Astrocyte of the spinal cord (primary cell): ENCODE data around the gene OPTC.

Source experiments
- DNase-seq: peaks from one replicate; pipeline ENCODE4 v3.0.0; 2011; ENCODE audit warnings: low read depth, low spot score
- H3K4me3 ChIP-seq: 2 replicates; pipeline ENCODE4 v1.5.1; 2011; ENCODE audit warnings: low read depth, mild to moderate bottlenecking, low read length, moderate library complexity
- CTCF ChIP-seq: IDR thresholded peaks from 2 replicates; pipeline ENCODE4 v1.5.1; 2012; ENCODE audit warnings: low read depth, mild to moderate bottlenecking, low read length, inconsistent platforms
- in situ Hi-C: cut with HindIII; loops from 2 replicates; pipeline ENCODE4 v1.10.0; 2017; ENCODE audit warnings: low sequenced_read_pairs

OPTC gene

GRCh38 chr1:203495845-203496244, 1.9 kb downstream of the OPTC start:
- H3K4me3 ChIP-seq, result no peak overlapping the region
- no peak for TF ChIP-seq CTCF
- no peak for DNase-seq
- in situ Hi-C loops, result no loop called here

GRCh38 chr1:203497269-203497777, 3.4 kb downstream of the OPTC start:
- in situ Hi-C loops, result no loop called here
- DNase-seq, result no peak
- no peak overlapping the region for H3K4me3 ChIP-seq
- TF ChIP-seq CTCF, result no peak

- H3K4me3 ChIP-seq, result no peak overlapping the region
- in situ Hi-C loops, result no loop called here
- no peak for TF ChIP-seq CTCF
- no peak for DNase-seq
Observed at GRCh38 chr1:203499643-203500278, 5.8 kb downstream of the OPTC start.

GRCh38 chr1:203500279-203500678, 6.3 kb downstream of the OPTC start:
- no peak for DNase-seq
- H3K4me3 ChIP-seq, result no peak overlapping the region
- in situ Hi-C loops, result no loop called here
- no peak for TF ChIP-seq CTCF

- in situ Hi-C loops, result no loop called here
- no peak overlapping the region for H3K4me3 ChIP-seq
Observed at GRCh38 chr1:203503836-203504235, 9.9 kb downstream of the OPTC start.

GRCh38 chr1:203504400-203505250, 10.7 kb downstream of the OPTC start:
- peak; percentile 79 for DNase-seq
- no peak overlapping the region for H3K4me3 ChIP-seq
- peak; percentile 72 for TF ChIP-seq CTCF
- in situ Hi-C loops, result no loop called here

More at GRCh38 chr1:203503836-203504235, 9.9 kb downstream of the OPTC start:
- no peak for DNase-seq
- no peak for TF ChIP-seq CTCF
